DND-41 (cell line): ENCODE measurements around the gene GSPT2.

Source experiments
- ATAC-seq: fragments of 200-7000 bp; cut with Tn5 transposase; 3 replicates; pipeline ENCODE4 v1.9.1; 2021; ENCODE audit warnings: low read depth; ENCODE audit not compliant: insufficient read depth
- DNase-seq: peaks from one replicate; pipeline ENCODE4 v3.0.0-alpha.2; 2020
- H2AFZ ChIP-seq: 2 replicates; pipeline ENCODE4 v1.6.0; 2012; ENCODE audit warnings: low read depth, low read length
- H3K27ac ChIP-seq: 2 replicates; pipeline ENCODE4 v1.5.1; 2012; ENCODE audit warnings: low read length, inconsistent platforms
- H3K27me3 ChIP-seq: fragments of 200-600 bp; sonication (generic); 2 replicates; pipeline ENCODE4 v1.6.0; 2012; ENCODE audit warnings: low read length, mild to moderate bottlenecking, inconsistent platforms; ENCODE audit not compliant: insufficient read depth, poor library complexity
- H3K36me3 ChIP-seq: 2 replicates; pipeline ENCODE4 v1.5.1; 2012; ENCODE audit warnings: low read length, inconsistent platforms; ENCODE audit not compliant: insufficient read depth
- H3K4me1 ChIP-seq: 2 replicates; pipeline ENCODE4 v1.5.1; 2012; ENCODE audit warnings: mild to moderate bottlenecking, low read length; ENCODE audit not compliant: insufficient read depth
- H3K4me2 ChIP-seq: 2 replicates; pipeline ENCODE4 v1.6.0; 2012; ENCODE audit warnings: mild to moderate bottlenecking, moderate library complexity, low read length, inconsistent platforms; ENCODE audit not compliant: insufficient read depth
- H3K4me3 ChIP-seq, 2 experiments: fragments of 200-600 bp in 1 of 2; shearing (Covaris generic) in 1 of 2; 2 replicates each; pipeline ENCODE4 v1.5.1; 2012 to 2016; ENCODE audit warnings: inconsistent platforms in 2 of 2, low read length in 2 of 2, mild to moderate bottlenecking in 2 of 2, low read depth in 1 of 2, moderate library complexity in 1 of 2
- H3K79me2 ChIP-seq: 2 replicates; pipeline ENCODE4 v1.6.0; 2012; ENCODE audit warnings: low read length, inconsistent platforms; ENCODE audit not compliant: insufficient read depth
- H3K9ac ChIP-seq: 2 replicates; pipeline ENCODE4 v1.6.0; 2012; ENCODE audit warnings: low read depth, mild to moderate bottlenecking, inconsistent platforms, low read length, moderate library complexity
- H3K9me3 ChIP-seq: 2 replicates; pipeline ENCODE4 v1.5.1; 2012; ENCODE audit warnings: low read length, moderate library complexity, mild to moderate bottlenecking, inconsistent platforms; ENCODE audit not compliant: insufficient read depth, severe bottlenecking
- H4K20me1 ChIP-seq: 2 replicates; pipeline ENCODE4 v1.6.0; 2012; ENCODE audit warnings: low read length; ENCODE audit not compliant: insufficient read depth
- EZH2 ChIP-seq: IDR thresholded peaks from 3 replicates; pipeline ENCODE4 v1.6.1; 2012; ENCODE audit warnings: borderline replicate concordance, low read depth, mild to moderate bottlenecking, moderate library complexity, low read length, inconsistent platforms; ENCODE audit not compliant: severe bottlenecking
- TF ChIP-seq, protein P1 (sequence below): IDR thresholded peaks from 2 replicates; pipeline ENCODE4 v1.5.1; 2012; ENCODE audit warnings: borderline replicate concordance, low read length, moderate library complexity, mild to moderate bottlenecking; ENCODE audit not compliant: poor library complexity, severe bottlenecking; ENCODE audit errors: extremely low read depth

The GSPT2 gene

DNA sequence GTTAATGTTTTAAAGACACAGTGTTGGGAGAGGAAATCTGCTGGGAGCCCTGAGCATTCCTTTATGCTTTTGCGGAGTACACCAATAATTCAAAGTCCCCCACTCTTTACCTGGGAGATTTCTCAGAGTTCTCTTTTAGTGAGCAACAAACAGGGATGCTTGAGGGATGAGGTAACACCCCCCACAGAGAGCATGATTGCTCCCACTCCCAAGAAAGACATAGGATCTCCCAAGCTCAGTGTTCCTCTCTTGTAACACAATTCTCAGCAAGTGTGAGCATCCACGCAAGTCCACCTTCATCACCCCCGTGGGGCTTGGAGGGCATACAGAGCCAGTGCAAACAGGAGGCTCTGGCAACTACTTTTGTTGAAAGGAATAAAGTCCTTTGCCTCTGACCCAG lies 36.1 kb downstream of the GSPT2 start:
- Histone ChIP-seq H3K4me1 (no peaks in the 10 kb centered on the region), H4K20me1 (no peaks in the 10 kb centered on the region), H3K4me2 (no peak overlapping the region), H3K9me3 (no peaks in the 10 kb centered on the region), H2AFZ (no peak overlapping the region), H3K36me3 (no peaks in the 10 kb centered on the region), H3K79me2 (no peaks in the 10 kb centered on the region), H3K9ac (no peak overlapping the region), H3K27me3 (no peaks in the 10 kb centered on the region), H3K4me3 (no peak overlapping the region), H3K27ac (no peak overlapping the region)
- no peak for ATAC-seq
- no peak for DNase-seq
- TF ChIP-seq, protein P1, sequence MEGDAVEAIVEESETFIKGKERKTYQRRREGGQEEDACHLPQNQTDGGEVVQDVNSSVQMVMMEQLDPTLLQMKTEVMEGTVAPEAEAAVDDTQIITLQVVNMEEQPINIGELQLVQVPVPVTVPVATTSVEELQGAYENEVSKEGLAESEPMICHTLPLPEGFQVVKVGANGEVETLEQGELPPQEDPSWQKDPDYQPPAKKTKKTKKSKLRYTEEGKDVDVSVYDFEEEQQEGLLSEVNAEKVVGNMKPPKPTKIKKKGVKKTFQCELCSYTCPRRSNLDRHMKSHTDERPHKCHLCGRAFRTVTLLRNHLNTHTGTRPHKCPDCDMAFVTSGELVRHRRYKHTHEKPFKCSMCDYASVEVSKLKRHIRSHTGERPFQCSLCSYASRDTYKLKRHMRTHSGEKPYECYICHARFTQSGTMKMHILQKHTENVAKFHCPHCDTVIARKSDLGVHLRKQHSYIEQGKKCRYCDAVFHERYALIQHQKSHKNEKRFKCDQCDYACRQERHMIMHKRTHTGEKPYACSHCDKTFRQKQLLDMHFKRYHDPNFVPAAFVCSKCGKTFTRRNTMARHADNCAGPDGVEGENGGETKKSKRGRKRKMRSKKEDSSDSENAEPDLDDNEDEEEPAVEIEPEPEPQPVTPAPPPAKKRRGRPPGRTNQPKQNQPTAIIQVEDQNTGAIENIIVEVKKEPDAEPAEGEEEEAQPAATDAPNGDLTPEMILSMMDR: no peak
- no peak for TF ChIP-seq EZH2

DNA sequence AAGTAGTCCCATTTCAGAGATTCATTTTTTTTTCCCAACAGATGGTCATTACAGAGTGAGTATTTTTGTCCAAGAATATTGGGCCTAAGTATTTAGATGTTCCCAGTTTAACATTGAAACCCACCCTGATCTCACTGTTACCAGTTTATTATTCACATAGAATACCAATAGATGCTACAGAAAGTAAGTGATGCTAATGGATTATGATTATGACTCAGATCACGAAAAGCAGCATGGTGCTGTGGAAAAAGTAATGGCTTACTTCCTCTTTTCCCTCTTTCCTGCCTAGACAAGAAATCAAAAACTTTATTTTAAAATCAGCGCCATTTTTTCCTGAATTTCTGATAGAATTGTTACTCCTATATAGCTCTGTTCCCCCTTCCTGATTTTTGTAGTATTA lies 51.9 kb downstream of the GSPT2 start:
- Histone ChIP-seq H4K20me1 (no peaks in the 10 kb centered on the region), H3K9me3 (no peaks in the 10 kb centered on the region), H3K79me2 (no peaks in the 10 kb centered on the region), H3K36me3 (no peaks in the 10 kb centered on the region), H2AFZ (no peak overlapping the region), H3K4me3 (no peak overlapping the region), H3K4me1 (no peaks in the 10 kb centered on the region), H3K27me3 (no peaks in the 10 kb centered on the region), H3K4me2 (no peak overlapping the region), H3K27ac (no peak overlapping the region), H3K9ac (no peak overlapping the region)
- DNase-seq (no peak), ATAC-seq (no peak)
- TF ChIP-seq, protein P1: no peak
- no peak for TF ChIP-seq EZH2
